Transverse colon (tissue), 4 donors: ENCODE measurements around the gene AARSD1.

Source experiments
- CTCF ChIP-seq, 5 experiments: fragments of 200-600 bp in 3 of 5; fragments of 450-650 bp in 2 of 5; sonication (generic) in 3 of 5; IDR thresholded peaks; 1 replicate in 2 of 5; 2 replicates in 3 of 5; pipeline ENCODE4 v1.5.1; 2016 to 2017; ENCODE audit warnings: antibody characterized with exemption in 5 of 5, inconsistent platforms in 3 of 5, mild to moderate bottlenecking in 2 of 5, moderate library complexity in 1 of 5
- EP300 ChIP-seq: sonication (generic); formaldehyde crosslinking; IDR thresholded peaks from one replicate; pipeline ENCODE4 v1.6.1; 2017; ENCODE audit warnings: antibody characterized with exemption, low read depth
- POLR2A ChIP-seq: fragments of 450-650 bp; IDR thresholded peaks from one replicate; pipeline ENCODE4 v1.6.1; 2016; ENCODE audit warnings: antibody characterized with exemption, mild to moderate bottlenecking, moderate library complexity
- POLR2AphosphoS5 ChIP-seq, 3 donors: sonication (generic); formaldehyde crosslinking; IDR thresholded peaks; one replicate each; pipeline ENCODE4 v1.6.1; 2016; ENCODE audit warnings: antibody characterized with exemption in 3 of 3

DNA sequence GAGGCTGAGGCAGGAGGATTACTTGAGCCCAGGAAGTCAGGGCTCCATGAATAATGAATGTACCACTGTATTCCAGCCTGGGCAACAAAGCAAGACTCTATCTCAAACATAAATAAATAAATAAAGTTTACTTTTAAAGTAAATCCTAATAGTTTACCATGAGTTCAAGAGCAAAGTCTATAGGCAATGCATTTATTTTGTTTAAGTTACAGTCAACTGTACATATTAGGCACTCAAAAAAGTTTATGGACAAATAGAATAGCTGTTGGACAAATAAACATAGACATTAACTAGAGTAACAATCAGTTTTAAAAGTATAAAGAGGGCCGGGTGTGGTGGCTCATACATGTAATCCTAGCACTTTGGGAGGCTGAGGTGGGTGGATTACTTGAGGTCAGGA lies 3.7 kb upstream of the AARSD1 start:
- TF ChIP-seq CTCF (IDR thresholded peaks at IDR 0.05) (no peak), POLR2AphosphoS5 (IDR thresholded peaks at IDR 0.05) (no peak), POLR2A (no peak), EP300 (no peak)
